ENCODE data around the gene RTN4IP1.

- TF ChIP-seq CTCF (IDR thresholded peaks at IDR 0.05) (no peak), POLR2A (IDR thresholded peaks at IDR 0.05) (no peak)
These were observed 89.4 kb downstream of the RTN4IP1 start for GRCh38 chr6:106539936-106540335.
